ENCODE data around the gene SRPRB.
"Not testable (repeated sequence)": the region's sequence is repeated elsewhere in the genome, so short reads cannot be mapped to it uniquely, and the experiment has no call there.

SRPRB gene

GRCh38 chr3:133775835-133776234, 29.8 kb upstream of the SRPRB start:
- no peak overlapping the region for H3K27ac ChIP-seq (ENCODE audit: low read length)
- H3K79me2 ChIP-seq (ENCODE audit: low read length) = no peaks in the 10 kb centered on the region
- TF ChIP-seq EZH2phosphoT487 (IDR thresholded peaks at IDR 0.05; ENCODE audit: low read depth) = no peak
- TF ChIP-seq CTCF (IDR thresholded peaks at IDR 0.05; ENCODE audit: low read depth, low read length) = no peak
- H2AFZ ChIP-seq (ENCODE audit: low read depth, low read length) = no peak overlapping the region
- H3K4me2 ChIP-seq (ENCODE audit: low read length) = no peak overlapping the region
- H3K4me1 ChIP-seq (ENCODE audit: low read length) = no peaks in the 10 kb centered on the region
- H3K9me3 ChIP-seq (ENCODE audit: insufficient read depth, low read length) = no peaks in the 10 kb centered on the region
- H3K4me3 ChIP-seq (ENCODE audit: low read length) = no peak overlapping the region
- peaks cover 15% of the 10 kb centered on the region; the same call in 1 of the 2 replicates for H3K27me3 ChIP-seq (ENCODE audit: low read depth, low read length)
- H3K36me3 ChIP-seq (replicated peaks; ENCODE audit: low read depth, low read length) = no peaks in the 10 kb centered on the region
- H4K20me1 ChIP-seq (ENCODE audit: insufficient read depth, low read length) = no peaks in the 10 kb centered on the region
- no peak overlapping the region for H3K9ac ChIP-seq (ENCODE audit: low read length)

- peaks cover 15% of the 10 kb centered on the region; the same call in 1 of the 2 replicates for H3K27me3 ChIP-seq (ENCODE audit: low read depth, low read length)
- H3K9me3 ChIP-seq (ENCODE audit: insufficient read depth, low read length) = no peaks in the 10 kb centered on the region
- H3K36me3 ChIP-seq (replicated peaks; ENCODE audit: low read depth, low read length) = no peaks in the 10 kb centered on the region
- H3K27ac ChIP-seq (ENCODE audit: low read length) = no peak overlapping the region
- no peaks in the 10 kb centered on the region for H4K20me1 ChIP-seq (ENCODE audit: insufficient read depth, low read length)
- no peak overlapping the region for H3K4me2 ChIP-seq (ENCODE audit: low read length)
- H3K9ac ChIP-seq (ENCODE audit: low read length) = no peak overlapping the region
- H3K4me1 ChIP-seq (ENCODE audit: low read length) = no peaks in the 10 kb centered on the region
- H3K4me3 ChIP-seq (ENCODE audit: low read length) = no peak overlapping the region
- H2AFZ ChIP-seq (ENCODE audit: low read depth, low read length) = no peak overlapping the region
- TF ChIP-seq EZH2phosphoT487 (IDR thresholded peaks at IDR 0.05; ENCODE audit: low read depth) = no peak
- no peaks in the 10 kb centered on the region for H3K79me2 ChIP-seq (ENCODE audit: low read length)
Measured at GRCh38 chr3:133776794-133777438, 28.7 kb upstream of the SRPRB start.

- H3K4me3 ChIP-seq (ENCODE audit: low read length) = no peak overlapping the region
- H3K27me3 ChIP-seq (ENCODE audit: low read depth, low read length) = peaks cover 15% of the 10 kb centered on the region; the same call in 1 of the 2 replicates
- H3K36me3 ChIP-seq (replicated peaks; ENCODE audit: low read depth, low read length) = no peaks in the 10 kb centered on the region
- H3K27ac ChIP-seq (ENCODE audit: low read length) = no peak overlapping the region
- H3K4me1 ChIP-seq (ENCODE audit: low read length) = no peaks in the 10 kb centered on the region
- no peaks in the 10 kb centered on the region for H3K79me2 ChIP-seq (ENCODE audit: low read length)
- no peaks in the 10 kb centered on the region for H3K9me3 ChIP-seq (ENCODE audit: insufficient read depth, low read length)
- H4K20me1 ChIP-seq (ENCODE audit: insufficient read depth, low read length) = no peaks in the 10 kb centered on the region
- TF ChIP-seq CTCF (IDR thresholded peaks at IDR 0.05; ENCODE audit: low read depth, low read length) (no peak), EZH2phosphoT487 (IDR thresholded peaks at IDR 0.05; ENCODE audit: low read depth) (no peak)
- no peak overlapping the region for H2AFZ ChIP-seq (ENCODE audit: low read depth, low read length)
- H3K9ac ChIP-seq (ENCODE audit: low read length) = no peak overlapping the region
- no peak overlapping the region for H3K4me2 ChIP-seq (ENCODE audit: low read length)
Measured at GRCh38 chr3:133777807-133778568, 27.6 kb upstream of the SRPRB start.

- no peak for TF ChIP-seq CTCF (IDR thresholded peaks at IDR 0.05; ENCODE audit: low read depth, low read length)
- no peak for TF ChIP-seq EZH2phosphoT487 (IDR thresholded peaks at IDR 0.05; ENCODE audit: low read depth)
Measured at GRCh38 chr3:133779626-133780203, 25.9 kb upstream of the SRPRB start.

GRCh38 chr3:133780756-133781155, 24.9 kb upstream of the SRPRB start:
- H2AFZ ChIP-seq (ENCODE audit: low read depth, low read length); H3K4me3 ChIP-seq (ENCODE audit: low read length); H3K9me3 ChIP-seq (ENCODE audit: insufficient read depth, low read length); H3K79me2 ChIP-seq (ENCODE audit: low read length); H3K4me1 ChIP-seq (ENCODE audit: low read length); H3K36me3 ChIP-seq (replicated peaks; ENCODE audit: low read depth, low read length); H3K27ac ChIP-seq (ENCODE audit: low read length); H3K9ac ChIP-seq (ENCODE audit: low read length); H3K4me2 ChIP-seq (ENCODE audit: low read length); H4K20me1 ChIP-seq (ENCODE audit: insufficient read depth, low read length): not testable (repeated sequence)
- H3K27me3 ChIP-seq (ENCODE audit: low read depth, low read length) = peaks cover 15% of the 10 kb centered on the region; the same call in 1 of the 2 replicates

More at GRCh38 chr3:133779626-133780203, 25.9 kb upstream of the SRPRB start:
- Histone ChIP-seq H2AFZ (ENCODE audit: low read depth, low read length) (no peak overlapping the region), H3K79me2 (ENCODE audit: low read length) (no peaks in the 10 kb centered on the region), H4K20me1 (ENCODE audit: insufficient read depth, low read length) (no peaks in the 10 kb centered on the region), H3K27ac (ENCODE audit: low read length) (no peak overlapping the region), H3K4me2 (ENCODE audit: low read length) (no peak overlapping the region), H3K4me1 (ENCODE audit: low read length) (no peaks in the 10 kb centered on the region), H3K9ac (ENCODE audit: low read length) (no peak overlapping the region), H3K9me3 (ENCODE audit: insufficient read depth, low read length) (no peaks in the 10 kb centered on the region), H3K27me3 (ENCODE audit: low read depth, low read length) (peaks cover 15% of the 10 kb centered on the region; the same call in 1 of the 2 replicates), H3K36me3 (replicated peaks; ENCODE audit: low read depth, low read length) (no peaks in the 10 kb centered on the region), H3K4me3 (ENCODE audit: low read length) (no peak overlapping the region)

Data from OCI-LY3 (cell line).